ENCODE measurements around the gene ENOX1.

ENOX1 gene

GRCh38 chr13:43432958-43433357, 353.8 kb downstream of the ENOX1 start:
- H3K36me3 ChIP-seq: no peaks in the 10 kb centered on the region
- H3K27me3 ChIP-seq: no peaks in the 10 kb centered on the region
- no peaks in the 10 kb centered on the region for H3K9me3 ChIP-seq
- intact Hi-C loops (cut with DNase I; ENCODE audit: low total_unique reads): no loop called here
- no peak overlapping the region for H3K4me3 ChIP-seq
- no peak for DNase-seq
- H3K27ac ChIP-seq: no peak overlapping the region
- TF ChIP-seq, protein P1, sequence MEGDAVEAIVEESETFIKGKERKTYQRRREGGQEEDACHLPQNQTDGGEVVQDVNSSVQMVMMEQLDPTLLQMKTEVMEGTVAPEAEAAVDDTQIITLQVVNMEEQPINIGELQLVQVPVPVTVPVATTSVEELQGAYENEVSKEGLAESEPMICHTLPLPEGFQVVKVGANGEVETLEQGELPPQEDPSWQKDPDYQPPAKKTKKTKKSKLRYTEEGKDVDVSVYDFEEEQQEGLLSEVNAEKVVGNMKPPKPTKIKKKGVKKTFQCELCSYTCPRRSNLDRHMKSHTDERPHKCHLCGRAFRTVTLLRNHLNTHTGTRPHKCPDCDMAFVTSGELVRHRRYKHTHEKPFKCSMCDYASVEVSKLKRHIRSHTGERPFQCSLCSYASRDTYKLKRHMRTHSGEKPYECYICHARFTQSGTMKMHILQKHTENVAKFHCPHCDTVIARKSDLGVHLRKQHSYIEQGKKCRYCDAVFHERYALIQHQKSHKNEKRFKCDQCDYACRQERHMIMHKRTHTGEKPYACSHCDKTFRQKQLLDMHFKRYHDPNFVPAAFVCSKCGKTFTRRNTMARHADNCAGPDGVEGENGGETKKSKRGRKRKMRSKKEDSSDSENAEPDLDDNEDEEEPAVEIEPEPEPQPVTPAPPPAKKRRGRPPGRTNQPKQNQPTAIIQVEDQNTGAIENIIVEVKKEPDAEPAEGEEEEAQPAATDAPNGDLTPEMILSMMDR (IDR thresholded peaks at IDR 0.05): no peak
- peaks cover 0 to 37% (median 10%) of the 10 kb centered on the region in 4 donors for H3K4me1 ChIP-seq

DNA sequence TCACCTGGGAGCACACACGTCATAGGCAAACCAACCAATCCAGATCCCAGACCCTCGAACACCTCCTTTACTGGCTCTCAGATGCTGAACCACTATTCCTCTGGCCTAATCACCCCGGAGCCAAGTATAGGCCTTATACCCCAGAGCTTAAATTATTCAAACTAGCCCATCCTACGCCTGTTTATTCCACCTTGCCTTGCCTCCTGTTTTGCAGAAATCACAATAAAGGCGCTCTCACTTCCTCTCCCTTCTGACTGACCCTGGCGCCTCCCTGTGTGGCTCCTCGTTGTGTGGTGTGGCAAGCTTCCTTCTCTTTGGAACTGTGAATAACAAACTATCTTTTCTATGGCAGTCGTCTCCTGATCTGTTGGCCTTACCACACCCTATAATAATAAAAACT, 354.9 kb downstream of the ENOX1 start:
- intact Hi-C loops (cut with DNase I; ENCODE audit: low total_unique reads): no loop called here
- TF ChIP-seq, protein P1 (IDR thresholded peaks at IDR 0.05): no peak

DNA sequence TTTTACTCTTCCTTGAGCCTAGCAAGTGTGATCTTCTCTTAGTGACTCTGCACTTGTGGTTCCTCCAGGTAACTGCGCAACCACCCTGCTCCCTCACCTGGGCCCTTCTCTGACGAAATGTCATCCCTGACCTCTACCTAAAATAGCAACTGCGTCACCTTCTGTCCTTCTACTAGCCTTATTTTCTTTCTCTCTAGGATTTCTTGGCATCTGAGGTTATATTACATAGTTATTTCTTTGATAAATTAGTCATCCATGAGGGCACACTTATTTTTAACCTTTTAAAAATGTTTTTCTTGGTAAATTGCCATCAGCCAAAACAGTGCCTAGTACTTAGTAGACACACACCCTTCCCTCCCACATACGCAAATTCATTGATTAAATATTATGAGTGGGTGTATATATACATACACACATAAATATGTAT, 355.5 kb downstream of the ENOX1 start:
- DNase-seq: no peak
- Histone ChIP-seq H3K4me1 (peaks cover 0 to 37% (median 10%) of the 10 kb centered on the region in 4 donors), H3K36me3 (no peaks in the 10 kb centered on the region), H3K9me3 (no peaks in the 10 kb centered on the region), H3K27ac (no peak overlapping the region), H3K27me3 (no peaks in the 10 kb centered on the region), H3K4me3 (no peak overlapping the region)
- intact Hi-C loops (cut with DNase I; ENCODE audit: low total_unique reads): no loop called here
- TF ChIP-seq, protein P1 (IDR thresholded peaks at IDR 0.05): no peak

More for the DNA sequence above, 354.9 kb downstream of the ENOX1 start:
- H3K27me3 ChIP-seq: no peaks in the 10 kb centered on the region
- H3K36me3 ChIP-seq: no peaks in the 10 kb centered on the region
- no peak overlapping the region for H3K4me3 ChIP-seq
- H3K4me1 ChIP-seq: peaks cover 0 to 37% (median 10%) of the 10 kb centered on the region in 4 donors
- no peaks in the 10 kb centered on the region for H3K9me3 ChIP-seq
- no peak overlapping the region for H3K27ac ChIP-seq
- no peak for DNase-seq

GRCh38 chr13:43428545-43429296, 358.1 kb downstream of the ENOX1 start:
- Histone ChIP-seq H3K4me1 (peaks cover 0 to 29% (median 9%) of the 10 kb centered on the region in 4 donors), H3K36me3 (no peaks in the 10 kb centered on the region), H3K4me3 (no peak overlapping the region), H3K9me3 (no peaks in the 10 kb centered on the region), H3K27ac (no peak overlapping the region), H3K27me3 (no peaks in the 10 kb centered on the region)
- intact Hi-C loops (cut with DNase I; ENCODE audit: low total_unique reads): no loop called here
- DNase-seq: no peak
- TF ChIP-seq, protein P1 (IDR thresholded peaks at IDR 0.05): no peak

DNA sequence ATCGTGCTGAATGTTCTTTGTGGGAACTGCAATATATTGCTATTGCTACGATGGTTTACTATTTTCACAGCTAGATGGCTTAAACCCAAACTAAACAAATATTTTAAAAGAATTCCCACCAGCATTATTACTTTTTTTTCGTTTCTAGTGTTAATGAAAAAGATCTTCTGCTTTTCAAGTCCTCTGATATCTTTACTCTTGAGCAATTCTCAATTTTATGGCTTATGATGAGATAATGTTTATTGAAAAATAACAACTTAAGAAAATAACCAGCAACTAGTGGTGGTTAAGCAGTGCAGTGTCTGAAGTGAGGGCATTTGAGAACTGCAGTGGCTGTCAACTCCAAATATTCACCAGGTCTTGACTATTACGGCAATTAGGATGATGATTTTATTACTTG, 360.4 kb downstream of the ENOX1 start:
- Histone ChIP-seq H3K4me1 (peaks cover 0 to 7% (median 3%) of the 10 kb centered on the region in 4 donors), H3K9me3 (no peaks in the 10 kb centered on the region), H3K27me3 (no peaks in the 10 kb centered on the region), H3K4me3 (no peak overlapping the region), H3K27ac (no peak overlapping the region), H3K36me3 (no peaks in the 10 kb centered on the region)
- DNase-seq: no peak
- TF ChIP-seq, protein P1 (IDR thresholded peaks at IDR 0.05): no peak
- intact Hi-C loops (cut with DNase I; ENCODE audit: low total_unique reads): no loop called here

Data from tibial artery (tissue), 4 donors.